ENCODE measurements around the gene KRT16.
"Not testable (repeated sequence)": the region's sequence is repeated elsewhere in the genome, so short reads cannot be mapped to it uniquely, and the experiment has no call there.

GRCh38 chr17:41621435-41621817 lies 8.9 kb upstream of the KRT16 start:
- not testable (repeated sequence) for TF ChIP-seq CTCF (IDR thresholded peaks at IDR 0.05 in 2 of 3, conservative IDR thresholded peaks at IDR 0.05 in 1 of 3; ENCODE audit: borderline replicate concordance in 1 of 3, insufficient read depth in 1 of 3, low read depth in 2 of 3, low read length in 2 of 3); RAD21 (IDR thresholded peaks at IDR 0.05; ENCODE audit: low read depth); MAX (IDR thresholded peaks at IDR 0.05); POLR2A (IDR thresholded peaks at IDR 0.05; ENCODE audit: borderline replicate concordance, extremely low read depth, insufficient read depth, insufficient read length); EZH2 (IDR thresholded peaks at IDR 0.05); POLR2AphosphoS5 (IDR thresholded peaks at IDR 0.05; ENCODE audit: low read depth, low read length); ATF3 (IDR thresholded peaks at IDR 0.05); CEBPB (IDR thresholded peaks at IDR 0.05; ENCODE audit: low read depth); ELF1 (IDR thresholded peaks at IDR 0.05; ENCODE audit: borderline replicate concordance, low read depth); ZNF274 (IDR thresholded peaks at IDR 0.05; ENCODE audit: low read depth, low read length); EGR1 (IDR thresholded peaks at IDR 0.05; ENCODE audit: low read depth); ZFX (IDR thresholded peaks at IDR 0.05); EZH2phosphoT487 (IDR thresholded peaks at IDR 0.05; ENCODE audit: borderline replicate concordance)
